ENCODE data around the gene GABRG3. TPM values are rescaled to one million over a fixed set of nuclear protein-coding genes. Genes with fewer than 3 reads are reported as not detected.

Gene GABRG3
- total and polyA plus RNA-seq, 7 donors: under 0.01 to 0.28 (median 0.05) TPM; not detected in 3

- Histone ChIP-seq H3K9me3 (no peaks in the 10 kb centered on the region), H3K4me3 (no peak overlapping the region), H3K27me3 (no peaks in the 10 kb centered on the region), H3K27ac (no peak overlapping the region), H3K36me3 (no peaks in the 10 kb centered on the region), H3K4me1 (no peaks in the 10 kb centered on the region)
- intact Hi-C loops (cut with DNase I): no loop called here
- TF ChIP-seq POLR2AphosphoS5 (IDR thresholded peaks at IDR 0.05) (no peak), CTCF (IDR thresholded peaks at IDR 0.05) (no peak), POLR2A (IDR thresholded peaks at IDR 0.05) (no peak), EP300 (IDR thresholded peaks at IDR 0.05) (no peak)
- no peak for DNase-seq
Observed at GRCh38 chr15:27272427-27272826, 301.4 kb downstream of the GABRG3 start.

GRCh38 chr15:27273506-27273905 lies 302.5 kb downstream of the GABRG3 start:
- no peaks in the 10 kb centered on the region for H3K36me3 ChIP-seq
- intact Hi-C loops (cut with DNase I): no loop called here
- no peak for TF ChIP-seq EP300 (IDR thresholded peaks at IDR 0.05)
- no peak for TF ChIP-seq CTCF (IDR thresholded peaks at IDR 0.05)
- no peak for TF ChIP-seq POLR2A (IDR thresholded peaks at IDR 0.05)
- WGBS, 2 donors: 90 to 95% methylated on average over 3 of the region's 3 CpGs
- H3K4me1 ChIP-seq: no peaks in the 10 kb centered on the region
- H3K4me3 ChIP-seq: no peak overlapping the region
- no peaks in the 10 kb centered on the region for H3K27me3 ChIP-seq
- no peaks in the 10 kb centered on the region for H3K9me3 ChIP-seq
- no peak for DNase-seq
- no peak overlapping the region for H3K27ac ChIP-seq

GRCh38 chr15:27278761-27279160 lies 307.8 kb downstream of the GABRG3 start:
- intact Hi-C loops (cut with DNase I): no loop called here
- no peak for DNase-seq
- Histone ChIP-seq H3K9me3 (peaks cover 0 to 3% (median 0%) of the 10 kb centered on the region in 4 donors), H3K4me3 (no peak overlapping the region), H3K27ac (no peak overlapping the region), H3K36me3 (no peaks in the 10 kb centered on the region), H3K4me1 (no peaks in the 10 kb centered on the region), H3K27me3 (no peaks in the 10 kb centered on the region)
- TF ChIP-seq POLR2AphosphoS5 (IDR thresholded peaks at IDR 0.05) (no peak), EP300 (IDR thresholded peaks at IDR 0.05) (no peak)
- 47 to 55% methylated on average over 3 of the region's 3 CpGs for WGBS, 2 donors

GRCh38 chr15:27292641-27293040 lies 321.7 kb downstream of the GABRG3 start:
- Histone ChIP-seq H3K4me1 (no peaks in the 10 kb centered on the region), H3K9me3 (peaks cover 0 to 3% (median 0%) of the 10 kb centered on the region in 4 donors), H3K36me3 (no peaks in the 10 kb centered on the region), H3K4me3 (no peak overlapping the region), H3K27me3 (no peaks in the 10 kb centered on the region), H3K27ac (no peak overlapping the region)
- intact Hi-C loops (cut with DNase I): no loop called here
- WGBS, 2 donors: 76 to 83% methylated on average over 3 of the region's 3 CpGs
- TF ChIP-seq POLR2A (IDR thresholded peaks at IDR 0.05) (no peak), CTCF (IDR thresholded peaks at IDR 0.05) (no peak), EP300 (IDR thresholded peaks at IDR 0.05) (no peak), POLR2AphosphoS5 (IDR thresholded peaks at IDR 0.05) (no peak)
- no peak for DNase-seq

- H3K4me1 ChIP-seq: no peaks in the 10 kb centered on the region
- H3K9me3 ChIP-seq: peaks cover 0 to 3% (median 0%) of the 10 kb centered on the region in 4 donors
- intact Hi-C loops (cut with DNase I): no loop called here
- TF ChIP-seq POLR2AphosphoS5 (IDR thresholded peaks at IDR 0.05) (no peak), POLR2A (IDR thresholded peaks at IDR 0.05) (no peak), CTCF (IDR thresholded peaks at IDR 0.05) (no peak), EP300 (IDR thresholded peaks at IDR 0.05) (no peak)
- 94% methylated on average over 1 of the region's 1 CpG for WGBS, 2 donors
- DNase-seq: no peak
- H3K27ac ChIP-seq: no peak overlapping the region
- no peak overlapping the region for H3K4me3 ChIP-seq
- no peaks in the 10 kb centered on the region for H3K36me3 ChIP-seq
- no peaks in the 10 kb centered on the region for H3K27me3 ChIP-seq
Observed at GRCh38 chr15:27293607-27294006, 322.6 kb downstream of the GABRG3 start.
